Stimulated activated CD4-positive, alpha-beta T cell treated with anti-CD3 and anti-CD28 coated beads, Interleukin-4, amount 100 ng/mL, for 24 hours (primary cell): ENCODE data around the gene MAPKAP1.
"Not testable (repeated sequence)": the region's sequence is repeated elsewhere in the genome, so short reads cannot be mapped to it uniquely, and the experiment has no call there.

ENCODE experiments used
- DNase-seq: peaks from one replicate; pipeline ENCODE4 v3.0.0-alpha.2; 2020

Gene MAPKAP1

DNA sequence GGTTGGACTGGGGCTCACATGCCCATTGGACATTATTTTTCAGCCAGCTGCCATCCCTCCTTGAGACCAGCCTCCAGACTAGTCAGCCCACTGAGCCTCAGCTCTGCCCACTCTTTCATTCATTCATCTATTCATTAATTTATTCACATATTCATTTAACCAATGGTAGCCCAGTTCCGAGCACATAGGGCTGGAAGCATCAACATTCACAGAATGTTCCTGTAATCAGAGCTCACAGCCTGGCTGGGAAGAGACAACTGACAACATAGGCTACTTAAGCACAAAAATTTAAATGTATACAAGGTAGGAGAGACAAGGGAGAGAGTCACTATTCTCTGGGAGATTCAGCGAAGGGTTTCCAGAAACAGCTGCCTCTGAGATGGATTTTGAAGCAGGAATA, 23.2 kb upstream of the MAPKAP1 start:
- DNase-seq, result no peak

DNA sequence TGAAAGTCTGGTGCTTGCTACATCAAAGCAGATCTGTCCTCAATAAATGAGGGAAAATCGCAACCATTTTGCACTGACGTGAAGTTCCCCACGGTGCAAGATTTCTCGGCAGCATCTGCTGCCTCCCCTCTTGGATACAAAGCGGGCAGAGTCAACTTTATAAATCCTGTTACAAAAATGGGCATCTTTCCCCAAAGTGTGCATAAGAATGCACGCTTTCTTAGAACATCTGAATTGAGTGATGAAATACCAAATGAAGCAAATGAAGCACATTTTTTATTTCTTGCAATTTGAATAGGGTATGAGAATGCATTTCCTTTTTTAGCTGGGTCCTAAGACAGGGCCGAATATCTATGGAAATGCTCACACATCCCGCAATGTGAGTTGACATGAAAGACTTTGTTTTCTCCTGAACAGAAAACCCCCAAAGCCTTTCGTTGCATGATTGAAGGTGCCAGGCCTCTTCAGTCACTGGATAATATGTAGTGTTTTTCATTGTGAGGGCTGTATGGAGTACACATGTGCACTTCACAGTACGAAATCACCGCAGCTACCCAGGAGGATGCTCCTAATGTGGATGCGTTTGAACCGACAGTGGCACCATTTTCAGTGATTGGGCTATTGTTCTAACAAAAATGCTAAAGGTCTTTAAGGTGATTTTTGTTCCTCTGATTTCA, 19.6 kb upstream of the MAPKAP1 start:
- no peak for DNase-seq

DNA sequence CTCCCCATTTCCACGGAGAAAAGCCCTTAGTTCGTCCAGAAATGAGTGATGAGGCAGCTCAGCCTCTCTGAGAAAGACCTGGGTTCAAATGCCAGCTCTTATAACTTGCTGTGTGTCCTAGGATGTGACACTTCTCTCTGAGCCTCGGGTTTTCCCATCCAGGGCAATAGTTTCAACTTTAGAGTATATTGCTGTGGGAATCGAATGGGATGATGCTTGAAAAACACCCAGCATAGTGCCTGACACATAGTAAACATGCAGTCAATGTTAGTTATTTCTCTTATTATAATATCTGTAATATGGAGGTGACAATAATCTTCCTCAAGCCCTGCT, 430 bp upstream of the MAPKAP1 start:
- no peak for DNase-seq

DNA sequence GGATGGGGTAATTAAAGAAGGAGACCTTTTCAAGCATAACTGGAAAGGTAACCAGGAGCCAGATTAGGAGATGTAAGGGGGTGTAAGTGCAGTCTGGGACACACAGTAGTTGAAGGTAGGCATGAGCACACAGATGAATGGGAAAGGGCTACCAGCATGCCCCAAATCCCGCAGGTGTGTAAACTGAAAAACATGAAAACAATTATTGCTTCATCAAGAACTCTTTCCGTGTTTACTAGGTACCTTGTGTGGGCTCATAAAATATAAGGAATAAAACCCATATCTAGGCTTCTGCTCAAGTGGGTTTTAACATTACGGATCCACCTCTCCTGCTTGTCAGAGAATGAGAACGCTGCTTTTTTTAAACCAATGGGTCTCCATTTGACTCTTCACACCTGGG, 1.1 kb downstream of the MAPKAP1 start:
- DNase-seq, result no peak

DNA sequence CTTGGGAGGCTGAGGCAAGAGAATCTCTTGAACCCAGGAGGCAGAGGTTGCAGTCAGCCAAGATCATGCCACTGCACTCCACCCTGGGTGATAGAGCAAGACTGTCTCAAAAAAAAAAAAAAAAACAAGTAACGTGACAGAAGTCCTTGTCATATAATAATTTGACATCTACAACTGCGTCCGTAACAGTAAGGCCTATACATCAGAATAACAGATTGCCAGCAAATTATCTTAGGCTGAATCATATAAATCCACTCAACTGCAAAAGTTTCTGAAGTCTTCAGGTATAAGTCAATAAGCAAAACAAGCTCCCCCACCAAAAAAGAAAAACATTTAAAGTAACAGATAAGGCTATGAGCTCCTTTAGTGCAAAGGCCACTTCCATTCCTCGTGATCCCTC, 3.3 kb downstream of the MAPKAP1 start:
- DNase-seq, result no peak

DNA sequence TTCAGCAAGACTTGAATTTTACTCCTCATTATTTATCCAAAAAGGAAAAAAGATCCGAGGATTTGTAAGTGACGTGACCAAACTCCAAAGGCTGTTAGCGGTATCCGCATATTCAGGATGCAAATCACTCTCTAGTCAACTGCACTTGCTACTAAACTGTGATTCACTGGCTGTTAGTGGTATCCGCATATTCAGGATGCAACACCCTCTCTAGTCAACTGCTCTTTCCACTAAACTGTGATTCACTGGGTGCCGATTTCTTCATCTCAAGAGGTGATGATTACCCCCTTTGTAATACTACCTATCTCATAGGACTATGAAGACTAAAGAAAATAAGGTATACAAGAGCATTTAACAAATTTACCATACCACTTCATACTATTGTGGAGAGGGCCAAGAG, 5.7 kb downstream of the MAPKAP1 start:
- DNase-seq, result peak; percentile 33

DNA sequence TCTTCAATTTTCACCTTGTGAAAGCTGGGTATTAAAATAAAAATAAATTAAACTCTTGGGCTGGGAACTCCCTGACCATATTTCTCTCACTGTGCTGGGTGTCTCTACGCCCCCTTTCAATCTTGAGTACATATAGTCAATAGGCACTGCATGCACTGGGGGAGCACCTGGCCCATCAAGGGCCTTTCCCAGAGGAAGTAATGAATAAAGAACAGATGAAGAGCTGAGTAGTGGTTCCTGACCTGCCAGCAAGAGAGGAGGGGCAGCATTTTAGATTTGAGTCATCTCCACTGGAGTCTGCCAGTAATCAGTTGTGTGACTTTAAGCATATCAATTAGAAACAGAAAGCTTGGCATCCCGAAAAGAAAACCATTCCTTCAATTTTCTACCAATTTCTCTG, 6.2 kb downstream of the MAPKAP1 start:
- DNase-seq, result peak; percentile 58

DNA sequence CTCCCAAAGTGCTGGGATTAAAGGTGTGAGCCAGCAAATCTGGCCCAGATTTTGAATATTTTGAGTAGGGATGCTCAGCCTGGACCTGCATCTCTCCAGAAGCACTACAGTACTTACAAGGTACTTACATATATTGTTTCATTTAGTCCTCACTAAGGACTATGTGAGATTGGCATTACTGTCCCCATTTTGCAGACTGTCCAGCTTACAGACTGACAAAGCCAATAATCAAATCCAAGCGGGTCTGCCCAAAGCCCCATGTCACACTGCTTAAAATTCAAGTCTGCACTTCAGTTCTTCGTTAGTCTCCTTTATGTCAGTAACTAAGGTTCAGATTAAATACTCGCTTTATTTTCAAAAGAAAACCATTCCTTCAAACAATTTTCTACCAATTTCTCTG, 7.1 kb downstream of the MAPKAP1 start:
- no peak for DNase-seq

DNA sequence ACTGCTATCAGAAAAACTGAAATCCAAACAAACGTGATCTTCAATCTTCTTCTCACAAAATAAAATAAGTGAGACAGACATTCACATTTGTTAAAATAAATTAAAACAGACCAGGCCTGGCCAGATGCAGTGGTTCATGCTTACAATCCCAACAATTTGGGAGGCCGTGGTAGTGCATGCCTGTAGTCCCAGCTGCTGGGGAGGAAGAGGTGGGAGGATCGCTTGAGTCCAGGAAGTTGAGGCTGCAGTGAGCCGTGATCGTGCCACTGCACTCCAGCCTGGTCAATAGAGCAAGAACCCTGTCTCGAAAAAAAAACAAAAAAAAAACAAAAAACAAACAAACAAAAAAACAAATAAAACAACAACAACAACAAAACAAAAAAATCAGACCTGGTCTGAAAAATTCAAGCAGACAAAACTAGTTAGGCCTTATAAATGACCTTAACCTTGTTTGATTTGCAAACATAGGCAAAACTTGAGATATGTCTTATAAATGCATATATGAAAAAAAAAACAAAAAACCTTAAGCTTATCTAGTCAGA, 10.8 kb downstream of the MAPKAP1 start:
- DNase-seq, result no peak

DNA sequence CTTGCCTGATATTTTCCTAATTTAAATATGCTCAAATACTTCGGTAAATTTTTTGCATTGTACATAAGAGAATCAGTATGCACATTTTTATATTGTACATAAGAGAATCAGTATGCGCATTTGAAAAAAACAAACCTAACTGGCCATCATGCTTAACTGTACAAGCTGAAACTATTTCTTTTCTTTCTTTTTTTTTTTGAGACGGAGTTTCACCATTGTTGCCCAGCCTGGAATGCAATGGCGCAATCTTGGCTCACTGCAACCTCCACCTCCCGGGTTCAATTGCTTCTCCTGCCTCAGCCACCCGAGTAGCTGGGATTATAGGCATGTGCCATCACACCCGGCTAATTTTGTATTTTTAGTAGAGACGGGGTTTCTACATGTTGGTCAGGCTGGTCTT, 11.5 kb downstream of the MAPKAP1 start:
- not testable (repeated sequence) for DNase-seq

DNA sequence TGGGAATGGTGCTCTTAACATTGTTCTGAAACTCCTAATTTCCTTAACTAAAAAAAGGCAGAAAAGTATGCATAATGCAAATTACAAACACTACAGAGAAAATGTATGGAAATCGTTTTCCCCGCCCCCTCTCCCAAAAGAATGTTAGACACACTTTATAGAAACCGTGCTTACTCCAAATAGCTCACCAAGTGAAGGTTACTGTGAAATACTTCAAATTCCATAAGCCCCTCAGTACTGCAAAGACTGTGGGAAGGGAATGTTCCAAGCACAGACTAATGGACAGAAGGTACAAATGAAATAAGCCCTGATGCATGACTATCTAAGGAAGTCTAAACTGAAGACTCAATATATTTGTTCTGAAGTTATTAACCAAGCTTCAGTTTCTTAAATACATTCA, 12.5 kb downstream of the MAPKAP1 start:
- no peak for DNase-seq

DNA sequence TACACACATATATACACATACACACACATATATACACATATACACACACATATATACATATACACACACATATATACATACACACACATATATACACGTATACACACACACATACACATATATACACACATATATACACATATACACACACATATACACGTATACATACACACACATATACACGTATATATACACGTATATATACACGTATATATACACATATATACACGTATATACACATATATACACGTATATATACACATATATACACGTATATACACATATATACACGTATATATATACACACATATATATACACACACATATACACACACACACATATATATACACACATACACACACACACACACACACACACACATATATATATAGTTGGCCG, 13.5 kb downstream of the MAPKAP1 start:
- not testable (repeated sequence) for DNase-seq

DNA sequence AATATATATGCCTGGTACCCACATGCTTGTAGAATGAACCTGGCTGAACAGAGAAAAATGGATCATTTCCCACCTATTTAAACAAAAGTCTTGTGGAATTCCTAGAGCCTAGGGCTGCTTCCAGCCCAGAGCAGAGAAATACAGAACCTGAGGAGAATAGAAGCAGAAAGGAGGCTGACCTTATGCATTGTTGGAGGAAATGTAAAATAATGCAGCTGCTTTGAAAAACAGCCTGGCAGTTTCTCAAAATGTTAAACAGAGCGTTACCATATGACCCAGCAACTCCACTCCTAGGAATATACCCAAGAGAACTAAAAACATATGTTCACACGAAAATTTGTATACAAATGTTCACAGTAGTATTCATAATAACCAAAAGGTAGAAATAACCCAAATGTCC, 15.1 kb downstream of the MAPKAP1 start:
- no peak for DNase-seq

DNA sequence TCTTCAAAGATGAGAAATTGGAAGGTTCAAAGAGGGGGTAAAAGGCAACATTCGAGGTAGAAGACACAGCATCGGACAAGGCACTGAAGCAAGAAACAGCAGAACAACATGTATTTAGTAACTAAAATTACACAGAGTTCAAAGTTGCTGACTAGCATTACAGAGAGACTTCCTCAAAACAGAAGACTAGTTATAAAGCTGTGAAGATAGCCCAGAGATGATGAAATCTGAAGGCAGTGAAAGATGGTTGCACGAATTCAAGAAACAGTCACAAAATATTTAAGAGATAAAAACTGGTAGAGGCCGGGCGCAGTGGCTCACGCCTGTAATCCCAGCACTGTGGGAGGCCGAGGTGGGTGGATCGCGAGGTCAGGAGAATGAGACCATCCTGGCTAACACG, 16.3 kb downstream of the MAPKAP1 start:
- DNase-seq, result no peak

DNA sequence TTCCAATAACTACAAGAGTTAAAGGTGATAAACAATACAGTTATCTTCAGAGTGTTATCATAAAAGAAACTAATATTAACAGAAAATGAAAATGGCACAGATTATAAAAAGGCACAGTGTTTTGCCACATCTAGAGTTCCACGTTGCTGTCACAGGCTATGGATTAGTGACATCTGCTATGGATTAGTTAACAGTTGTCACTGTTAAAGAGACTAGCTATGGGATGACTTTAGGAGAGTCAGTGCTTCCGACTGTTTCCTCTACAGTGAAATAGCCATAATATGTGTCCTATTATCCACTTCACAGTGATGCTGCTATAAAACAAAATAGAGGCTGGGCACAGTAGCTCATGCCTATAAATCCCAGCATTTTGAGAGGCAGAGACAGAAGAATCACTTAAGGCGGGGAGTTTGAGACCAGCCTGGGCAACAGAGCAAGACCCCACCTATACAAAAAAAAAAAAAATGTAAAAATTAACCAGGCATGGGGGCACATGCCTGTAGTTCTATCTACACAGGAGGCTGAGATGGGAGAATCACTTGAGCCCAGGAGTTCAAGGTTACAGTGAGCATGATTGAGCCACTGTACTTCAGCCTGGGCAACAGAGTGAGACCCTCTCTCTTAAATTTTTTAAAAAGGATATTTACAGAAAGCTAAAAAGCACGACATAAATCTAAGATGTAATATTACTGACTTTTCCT, 19.7 kb downstream of the MAPKAP1 start:
- DNase-seq, result no peak

DNA sequence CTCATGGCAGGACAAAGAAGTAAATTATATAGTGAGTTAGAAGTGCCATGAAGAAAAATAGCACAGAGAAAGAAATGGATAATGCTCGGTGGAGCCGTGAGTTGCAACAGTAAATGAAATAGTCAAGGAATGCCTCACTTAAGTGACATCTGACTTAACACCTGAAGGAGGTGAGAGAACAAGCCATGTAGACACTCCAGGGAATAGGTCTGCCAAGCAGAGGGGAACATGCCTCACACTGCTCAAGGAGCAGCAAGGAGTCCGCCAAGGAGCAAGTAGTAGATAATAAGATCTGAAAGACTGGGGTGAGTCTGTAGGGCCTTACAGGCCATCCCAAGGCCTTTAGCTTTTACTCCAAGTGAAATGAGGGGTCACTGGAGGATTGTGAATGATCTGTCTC, 21.8 kb downstream of the MAPKAP1 start:
- DNase-seq, result no peak

DNA sequence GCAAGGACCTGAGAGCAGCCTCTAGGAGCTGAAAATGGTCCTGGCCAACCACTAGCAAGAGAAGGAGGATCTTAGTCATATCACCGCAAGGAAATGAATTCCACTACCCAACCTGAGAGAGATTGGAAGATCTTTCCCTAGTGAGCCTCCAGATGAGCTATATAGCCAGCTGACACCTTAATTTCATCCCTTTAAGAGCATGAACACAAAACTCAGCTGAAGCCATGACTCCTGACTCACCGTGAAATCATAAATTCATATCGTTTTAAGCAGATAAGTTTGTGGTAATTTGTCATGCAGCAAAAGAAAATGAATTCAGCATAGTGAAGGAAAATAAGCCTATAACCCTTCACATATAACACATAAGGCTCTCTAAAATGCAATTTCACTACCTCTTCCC, 23.5 kb downstream of the MAPKAP1 start:
- no peak for DNase-seq

DNA sequence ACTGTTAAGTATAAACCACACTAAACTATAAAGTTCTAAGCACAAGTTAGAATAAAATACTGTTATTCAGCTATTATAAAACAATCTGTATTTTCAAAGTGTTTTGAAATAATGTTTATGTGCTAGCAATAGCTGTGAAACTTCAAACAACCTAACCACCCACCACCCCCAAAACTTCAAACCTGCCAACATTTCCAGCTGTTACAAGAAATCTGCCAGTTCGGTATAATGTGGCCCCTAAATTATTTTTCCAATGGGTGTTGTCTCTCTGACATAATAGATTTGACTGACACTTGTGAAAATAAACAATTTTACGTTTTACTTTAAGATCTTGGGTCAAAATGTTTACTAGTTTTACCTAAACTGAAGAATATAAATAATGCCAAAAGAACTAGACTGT, 24.7 kb downstream of the MAPKAP1 start:
- no peak for DNase-seq

DNA sequence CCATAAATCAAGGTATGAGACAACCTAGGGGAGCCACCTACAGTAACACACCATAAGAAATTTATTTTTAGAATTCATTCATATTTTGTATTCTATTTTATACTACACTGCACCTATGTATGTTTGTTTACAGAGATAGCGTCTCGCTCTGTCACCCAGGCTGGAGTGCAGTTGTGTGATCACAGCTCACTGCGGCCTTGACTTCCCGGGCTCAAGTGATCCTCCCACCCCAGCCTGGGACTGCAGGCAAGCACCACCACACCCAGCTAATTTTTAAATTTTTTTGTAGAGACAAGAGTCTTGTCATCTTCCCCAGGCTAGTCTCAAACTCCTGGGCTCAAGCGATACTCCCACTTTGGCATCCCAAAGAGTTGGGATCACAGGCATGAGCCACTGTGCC, 25.4 kb downstream of the MAPKAP1 start:
- no peak for DNase-seq

DNA sequence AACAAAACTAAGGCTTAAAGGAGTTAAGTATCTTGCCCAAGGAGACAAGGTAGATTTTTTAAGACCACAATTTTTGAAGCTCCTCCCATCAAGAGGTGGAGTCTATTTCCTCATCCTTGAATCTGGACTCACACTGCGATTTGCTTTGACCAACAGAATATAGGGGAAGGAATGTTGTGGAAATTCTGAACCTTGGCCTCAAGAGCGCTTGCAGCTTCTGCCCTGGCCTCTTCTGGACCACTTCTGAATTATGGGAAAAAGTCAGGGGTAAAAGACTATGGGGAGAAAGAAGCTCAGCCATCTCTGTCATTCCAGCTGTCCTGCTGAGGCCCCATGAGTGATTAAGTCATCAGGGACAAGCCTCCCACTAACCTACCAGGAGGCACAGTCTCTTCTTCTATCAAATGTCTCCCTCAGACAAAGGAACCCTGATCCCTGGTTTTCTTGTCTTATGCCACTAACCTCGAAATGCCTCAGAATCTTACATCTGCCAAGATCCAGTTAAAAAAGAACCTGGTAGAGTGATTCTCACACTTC, 25.9 kb downstream of the MAPKAP1 start:
- DNase-seq, result no peak

DNA sequence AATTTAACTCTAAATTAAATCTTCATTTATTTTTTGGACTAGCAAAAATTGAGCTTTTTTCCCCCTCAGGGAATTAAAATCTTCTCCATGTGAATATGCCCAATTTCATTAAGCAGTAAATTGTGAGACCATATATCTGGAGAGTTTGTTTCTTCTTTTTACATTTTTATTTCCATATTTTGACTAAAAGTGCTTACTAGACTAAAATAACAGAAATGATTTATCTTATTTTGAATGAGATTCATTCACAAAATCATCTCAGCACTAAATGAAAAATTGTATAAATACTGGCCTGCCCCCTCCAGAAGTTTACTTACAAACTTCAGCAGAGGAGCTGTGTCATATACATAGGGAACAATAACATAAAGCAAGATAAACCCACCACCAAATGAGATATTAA, 26.6 kb downstream of the MAPKAP1 start:
- no peak for DNase-seq

DNA sequence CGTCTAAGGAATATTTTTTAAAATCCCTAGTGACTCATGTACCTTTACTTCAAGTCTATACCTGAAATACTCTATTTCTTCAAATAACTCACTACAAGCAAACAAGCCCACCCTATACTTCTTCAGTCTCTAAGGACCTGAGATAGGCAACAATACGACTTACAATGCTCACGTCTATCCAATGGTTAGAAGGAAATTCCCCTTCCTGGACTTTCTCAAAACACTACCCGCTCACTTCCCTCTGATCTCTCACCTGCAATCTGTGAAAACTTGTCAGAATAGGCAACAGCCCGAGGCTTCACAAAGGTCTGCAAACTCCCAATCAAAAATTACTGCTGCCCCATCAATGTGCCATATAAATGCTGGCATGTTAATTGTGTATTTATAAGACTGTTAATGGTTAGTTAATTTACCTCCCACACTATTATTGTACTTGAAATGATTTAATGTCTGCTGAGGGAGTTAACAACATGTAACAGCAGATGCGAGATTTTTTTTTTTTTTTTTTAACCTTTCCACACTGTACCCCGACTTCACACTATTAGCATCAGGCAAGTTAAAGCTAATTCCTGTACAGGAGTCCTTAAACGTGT, 27.3 kb downstream of the MAPKAP1 start:
- no peak for DNase-seq

DNA sequence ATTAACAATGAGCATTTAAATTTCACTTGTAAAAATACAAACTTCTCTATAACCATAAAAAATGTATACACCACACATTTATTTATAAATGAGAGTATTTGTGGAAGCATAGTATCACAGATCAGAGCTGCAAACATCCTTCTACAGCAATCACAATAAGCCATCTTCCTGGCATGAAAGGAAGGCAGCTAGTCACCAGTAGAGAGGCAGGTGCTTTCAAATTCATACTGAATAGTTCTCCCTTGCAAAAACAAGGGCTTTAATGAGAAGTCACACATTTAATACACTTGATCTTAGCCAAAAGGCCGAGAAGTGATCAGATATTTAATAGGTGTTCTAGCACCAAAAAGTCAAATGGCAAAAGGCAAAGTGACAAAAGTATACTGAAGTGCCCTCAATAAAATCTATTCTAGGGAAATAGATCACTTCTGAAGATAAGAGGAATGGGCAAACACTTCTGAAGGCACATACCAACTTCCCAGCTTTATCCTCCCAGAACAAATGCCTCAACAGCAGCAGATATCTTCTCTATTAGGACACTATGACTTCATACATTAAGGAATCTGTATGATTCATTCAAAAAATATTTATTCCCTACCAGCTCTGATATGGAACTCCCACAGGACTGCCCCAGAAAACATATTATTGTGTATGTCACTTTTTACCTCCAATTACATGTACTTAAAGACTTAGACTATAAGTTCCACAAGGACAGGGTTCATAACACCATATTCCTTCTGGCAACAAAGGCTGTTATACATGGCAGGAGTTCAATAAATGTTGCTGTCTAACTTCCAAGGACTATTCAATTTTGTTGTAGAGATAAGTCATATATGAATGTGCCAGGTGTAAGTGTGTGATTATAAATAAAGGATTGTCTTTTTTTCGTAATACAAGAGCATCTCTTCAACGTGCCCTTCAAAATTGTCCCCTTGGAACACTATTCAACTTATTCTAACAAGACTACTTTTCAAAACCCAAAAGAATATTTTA, 31.7 kb downstream of the MAPKAP1 start:
- no peak for DNase-seq
